Coronary artery (tissue), 2 donors: ENCODE results near the gene CCDC201.
A peak's percentile ranks its signal among the peaks of the same experiment; 100 is the strongest.

Experiments used
- DNase-seq: peaks from one replicate; pipeline ENCODE4 v3.0.0-alpha.2; 2017; ENCODE audit warnings: low spot score
- H3K27ac ChIP-seq, 2 donors: fragments of 200-600 bp; sonication (generic); one replicate each; pipeline ENCODE4 v1.5.1; 2016 to 2019
- H3K4me3 ChIP-seq: fragments of 200-600 bp; sonication (generic); 2 replicates; pipeline ENCODE4 v1.5.1; 2016; ENCODE audit warnings: mild to moderate bottlenecking, moderate library complexity
- CTCF ChIP-seq: fragments of 200-600 bp; sonication (generic); IDR thresholded peaks from one replicate; pipeline ENCODE4 v1.5.1; 2019; ENCODE audit warnings: antibody characterized with exemption

CCDC201 gene

GRCh38 chr7:45889367-45890067, 16.6 kb upstream of the CCDC201 start:
- Histone ChIP-seq H3K27ac (no peak overlapping the region), H3K4me3 (no peak overlapping the region)
- peak; percentile 61 for DNase-seq
- no peak for TF ChIP-seq CTCF

GRCh38 chr7:45888993-45889366, 16.1 kb upstream of the CCDC201 start:
- Histone ChIP-seq H3K27ac (no peak overlapping the region), H3K4me3 (peak overlapping the region; percentile 67)
- TF ChIP-seq CTCF = no peak
- DNase-seq = peak; percentile 50

- no peak for TF ChIP-seq CTCF
- peak; percentile 57 for DNase-seq
- Histone ChIP-seq H3K27ac (no peak within 1 kb of the TSS), H3K4me3 (peak within 1 kb of the TSS; percentile 67)
Measured at GRCh38 chr7:45888185-45888992, 15.5 kb upstream of the CCDC201 start, which contains the start of gene IGFBP1. Gene IGFBP1, plus strand, starts transcription at chr7:45888488. Its CDS starts 165 bp downstream, at chr7:45888653.

GRCh38 chr7:45886931-45887667, 14.2 kb upstream of the CCDC201 start:
- Histone ChIP-seq H3K27ac (no peak overlapping the region), H3K4me3 (no peak overlapping the region)
- no peak for TF ChIP-seq CTCF
- DNase-seq = peak; percentile 40

- TF ChIP-seq CTCF = no peak
- Histone ChIP-seq H3K27ac (no peak overlapping the region), H3K4me3 (no peak overlapping the region)
- peak; percentile 31 for DNase-seq
Measured at GRCh38 chr7:45885264-45885882, 12.5 kb upstream of the CCDC201 start.

GRCh38 chr7:45884136-45884535, 11.3 kb upstream of the CCDC201 start:
- peak; percentile 38 for DNase-seq
- no peak overlapping the region for H3K4me3 ChIP-seq
- no peak overlapping the region for H3K27ac ChIP-seq
- TF ChIP-seq CTCF = no peak
